Endometrium (tissue), 2 donors: ENCODE data around the gene DHX58.

Source experiments
- FAIRE-seq: peaks from 2 replicates; lab custom pipeline; 2012; peaks lifted over from hg19 to GRCh38; lab: Jason Lieb, UNC
- donor health status: control.
- donor health status: control.

The DHX58 gene

DNA sequence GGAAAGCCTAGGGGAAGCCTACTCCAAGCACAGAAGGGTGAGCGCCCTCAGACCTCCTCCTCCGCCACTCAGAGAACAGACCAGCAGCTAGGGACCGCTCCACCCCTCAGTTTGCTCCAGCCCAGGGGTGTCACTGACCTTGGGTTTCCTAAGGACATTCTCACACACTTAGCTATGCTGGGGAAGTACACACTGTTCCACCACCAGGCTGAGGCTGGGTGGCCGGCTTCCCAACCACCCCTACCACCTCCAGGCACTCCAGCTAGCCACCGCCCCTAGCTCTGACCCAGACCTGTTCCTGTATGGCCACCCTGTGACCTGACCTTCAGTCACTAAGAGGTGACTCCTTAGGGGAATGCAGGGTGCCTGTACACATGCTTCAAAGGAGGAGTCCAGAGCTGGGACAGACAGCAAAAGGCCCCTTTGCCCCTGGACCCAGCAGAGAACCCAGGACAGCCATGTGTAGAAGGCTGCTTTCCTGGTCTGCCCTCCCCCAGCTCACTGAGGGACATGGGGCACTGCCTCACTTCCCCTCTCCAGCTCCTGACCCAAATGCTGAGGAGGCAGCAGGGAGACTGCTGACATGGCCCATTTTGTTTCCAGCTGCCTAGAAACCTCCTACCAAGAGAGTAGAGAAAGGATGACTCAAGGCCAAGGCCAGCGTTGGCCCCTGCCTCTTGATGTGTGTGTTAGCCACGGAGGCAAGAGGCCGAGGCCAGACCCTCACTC, 16.8 kb upstream of the DHX58 start:
- no peak for FAIRE-seq

DNA sequence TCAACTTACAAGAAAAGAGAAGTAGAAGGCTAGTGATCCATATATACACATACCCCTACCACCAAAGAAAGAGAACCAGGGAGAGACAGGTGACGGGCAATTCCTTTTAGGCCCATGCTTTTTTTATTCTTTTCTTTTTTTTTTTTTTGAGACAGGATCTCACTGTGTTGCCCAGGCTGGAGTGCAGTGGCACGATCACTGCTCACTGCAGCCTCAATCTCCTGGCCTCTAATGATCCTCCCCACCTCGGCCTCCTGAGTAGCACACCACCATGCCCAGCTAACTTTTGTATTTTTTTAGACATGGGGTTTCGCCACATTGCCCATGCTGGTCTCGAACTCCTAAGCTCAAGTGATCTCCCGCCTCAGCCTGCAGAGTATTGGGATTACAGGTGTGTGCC, 14.9 kb upstream of the DHX58 start:
- FAIRE-seq: no peak

DNA sequence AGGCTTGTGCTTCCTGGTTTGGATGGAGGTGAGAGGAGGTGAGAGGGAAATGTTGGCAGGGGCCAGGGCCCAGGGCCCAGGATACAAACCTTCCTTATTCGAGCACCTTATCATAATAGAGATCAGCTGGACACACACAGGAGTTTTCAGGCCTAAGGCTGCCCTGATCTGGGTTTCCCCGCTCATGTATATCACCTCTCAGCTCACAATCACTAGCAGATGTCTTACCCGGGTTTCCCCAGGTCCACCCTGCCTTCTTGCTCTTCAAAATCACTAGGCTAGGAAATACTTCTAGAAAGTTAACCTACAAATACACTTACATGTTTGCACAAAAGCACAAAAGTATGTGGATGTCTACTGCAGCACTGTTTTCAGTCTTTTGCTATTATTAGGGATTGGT, 14.3 kb upstream of the DHX58 start:
- FAIRE-seq: no peak

DNA sequence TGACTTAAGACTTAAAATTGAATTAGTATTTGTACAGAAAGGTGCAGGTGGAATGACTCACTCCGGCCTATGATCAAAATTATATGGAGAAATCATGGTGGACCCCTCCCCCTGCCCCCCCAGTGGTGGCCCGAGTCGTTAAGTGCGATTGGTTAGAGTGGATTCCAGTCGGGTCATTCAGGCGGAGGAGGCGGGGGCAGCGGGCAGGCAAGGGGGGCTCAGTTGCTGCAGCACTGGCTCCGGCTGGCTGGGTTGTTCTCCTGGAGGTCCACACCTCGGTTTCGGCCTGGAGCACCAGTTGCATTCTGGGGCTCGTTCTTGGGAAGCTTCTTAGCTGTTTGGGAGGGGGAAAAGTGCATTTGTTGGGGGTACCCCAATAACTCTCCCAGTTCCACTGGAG, 13.1 kb upstream of the DHX58 start:
- no peak for FAIRE-seq

DNA sequence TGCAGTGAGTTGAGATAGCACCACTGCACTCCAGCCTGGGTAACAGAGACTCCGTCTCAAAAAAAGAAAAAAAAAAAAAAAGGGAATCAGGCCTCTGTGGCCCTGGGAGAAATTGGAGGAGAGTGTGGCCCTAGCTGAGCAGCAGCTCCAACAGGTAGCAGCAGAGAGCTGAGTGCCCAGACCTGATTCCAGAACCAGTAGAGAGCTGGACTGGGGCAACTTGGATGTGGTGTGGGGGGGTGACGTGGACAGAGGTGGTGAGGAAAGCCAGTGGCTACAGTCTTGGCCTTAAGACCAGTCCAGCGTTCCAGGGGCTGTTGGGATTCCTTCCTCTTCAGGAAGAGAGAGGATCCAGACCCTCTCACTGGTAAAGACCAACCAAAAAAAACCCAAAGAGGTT, 11.7 kb upstream of the DHX58 start:
- no peak for FAIRE-seq

DNA sequence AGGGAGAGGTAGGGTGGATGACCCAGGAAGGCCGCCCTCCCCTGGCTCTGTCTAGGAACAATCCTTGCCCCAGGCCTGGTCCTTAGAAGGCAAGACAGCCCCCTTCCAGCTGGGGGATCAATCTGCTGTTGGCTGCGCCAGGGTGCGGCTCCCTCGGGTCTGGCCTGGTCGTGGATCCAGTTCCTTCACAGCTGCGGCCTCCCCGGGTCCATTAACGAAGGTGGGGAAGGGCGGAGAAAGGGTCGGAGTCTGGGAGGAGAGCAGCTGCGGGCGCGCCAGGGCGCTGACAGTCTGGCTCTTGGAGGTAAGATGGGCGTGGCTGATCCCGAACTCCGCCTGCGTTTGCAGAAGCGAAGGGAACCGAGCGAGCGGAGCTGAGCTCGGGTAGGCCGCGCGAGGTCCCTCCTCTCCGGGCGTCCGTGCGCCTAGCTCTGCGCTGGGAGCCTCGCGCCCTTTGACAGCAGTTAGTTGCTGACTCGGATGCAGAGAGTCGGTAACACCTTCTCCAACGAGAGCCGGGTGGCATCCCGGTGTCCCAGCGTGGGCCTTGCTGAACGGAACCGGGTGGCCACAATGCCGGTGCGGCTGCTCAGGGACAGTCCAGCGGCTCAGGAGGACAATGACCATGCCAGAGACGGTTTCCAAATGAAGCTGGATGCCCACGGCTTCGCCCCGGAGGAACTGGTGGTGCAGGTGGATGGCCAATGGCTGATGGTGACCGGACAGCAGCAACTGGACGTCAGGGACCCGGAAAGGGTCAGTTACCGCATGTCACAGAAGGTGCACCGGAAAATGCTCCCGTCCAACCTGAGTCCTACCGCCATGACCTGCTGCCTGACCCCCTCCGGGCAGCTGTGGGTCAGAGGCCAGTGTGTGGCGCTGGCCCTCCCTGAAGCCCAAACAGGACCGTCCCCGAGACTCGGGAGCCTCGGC, 10.1 kb upstream of the DHX58 start, which contains the start of gene HSPB9:
HSPB9 (plus strand) TSS at position 434 of the 933 bp plus-strand sequence; CDS start at position 481, 47 bp downstream.
- FAIRE-seq: no peak

DNA sequence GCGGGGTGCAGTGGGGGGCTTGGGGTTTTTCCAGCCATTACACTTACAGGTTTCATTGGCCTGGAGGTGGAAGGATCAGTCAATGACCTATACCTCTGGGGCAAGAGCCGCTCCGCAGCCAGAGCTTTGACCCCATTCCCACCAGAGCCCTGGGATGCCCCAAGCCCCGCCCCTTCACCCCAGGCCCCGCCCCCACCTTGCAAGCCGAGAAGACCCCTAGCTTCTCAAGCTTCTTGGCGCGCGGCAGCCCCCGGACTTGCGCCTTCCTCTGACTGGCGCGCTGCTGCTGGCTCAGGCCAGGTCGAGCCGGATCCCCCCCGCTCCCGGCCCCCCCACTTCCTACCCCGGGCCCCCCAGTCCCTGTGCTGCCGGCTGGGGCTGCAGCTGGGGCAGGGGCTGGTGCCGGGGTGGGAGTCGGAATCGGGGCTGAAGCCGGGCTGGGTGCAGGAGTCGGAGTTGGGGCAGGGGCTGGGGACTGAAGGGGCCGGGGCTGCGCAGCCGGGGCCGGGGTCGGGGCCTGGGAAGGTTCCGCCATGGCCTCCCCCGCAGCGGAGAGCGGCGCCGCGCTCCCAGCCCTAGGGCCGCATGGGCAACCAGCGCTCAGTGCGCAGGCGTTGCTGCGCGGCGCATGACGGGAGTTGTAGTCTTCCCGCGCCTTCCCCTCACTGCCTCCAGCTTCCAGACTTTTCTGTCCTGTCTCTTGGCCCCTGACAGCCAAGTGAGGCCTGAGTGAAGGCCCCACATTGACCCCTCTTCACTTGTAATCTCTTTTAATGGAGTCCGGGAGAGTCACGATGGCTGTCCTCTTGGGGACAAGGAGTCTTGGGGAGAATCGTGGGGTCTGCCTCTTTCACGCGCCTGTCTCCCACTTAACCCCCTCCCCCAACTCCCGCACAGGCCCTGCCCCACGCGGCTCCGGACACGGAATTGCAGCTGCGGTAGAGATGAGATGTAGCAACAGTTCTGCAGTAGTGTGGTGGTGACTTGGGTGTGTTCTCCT, 8.6 kb upstream of the DHX58 start, which contains the start of gene KAT2A:
KAT2A (minus strand) TSS at position 598 of the 1,000 bp plus-strand sequence; CDS start at position 535, 63 bp downstream.
- no peak for FAIRE-seq

DNA sequence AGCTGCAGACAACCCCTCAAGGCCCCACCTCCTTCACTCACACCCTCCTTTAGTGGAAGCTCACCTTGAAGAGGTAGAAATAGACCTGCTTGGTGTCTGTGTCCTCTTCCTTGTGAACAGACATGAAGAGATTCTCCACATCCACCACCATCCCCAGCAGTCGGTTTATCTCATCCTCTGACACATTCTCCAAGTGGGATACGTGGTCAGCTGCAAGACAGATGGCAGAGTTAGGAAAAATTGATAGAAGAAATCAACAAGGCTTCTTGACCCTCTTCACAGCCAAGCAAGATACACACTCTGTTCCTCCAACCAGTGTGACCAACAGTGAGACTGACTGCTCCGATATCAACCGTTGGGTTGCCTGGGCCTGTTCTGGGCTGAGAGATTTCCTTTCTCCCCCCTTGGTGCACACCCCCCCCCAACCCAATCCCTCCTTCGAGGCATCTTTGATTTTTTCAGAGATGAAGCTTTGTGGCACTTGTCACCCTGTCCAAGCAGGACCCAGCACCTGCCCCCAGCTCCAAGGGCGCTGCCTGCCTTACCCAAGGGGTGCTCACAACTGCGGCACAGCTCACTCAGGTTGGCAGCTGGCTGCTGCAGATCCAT, 7.8 kb upstream of the DHX58 start:
- no peak for FAIRE-seq

DNA sequence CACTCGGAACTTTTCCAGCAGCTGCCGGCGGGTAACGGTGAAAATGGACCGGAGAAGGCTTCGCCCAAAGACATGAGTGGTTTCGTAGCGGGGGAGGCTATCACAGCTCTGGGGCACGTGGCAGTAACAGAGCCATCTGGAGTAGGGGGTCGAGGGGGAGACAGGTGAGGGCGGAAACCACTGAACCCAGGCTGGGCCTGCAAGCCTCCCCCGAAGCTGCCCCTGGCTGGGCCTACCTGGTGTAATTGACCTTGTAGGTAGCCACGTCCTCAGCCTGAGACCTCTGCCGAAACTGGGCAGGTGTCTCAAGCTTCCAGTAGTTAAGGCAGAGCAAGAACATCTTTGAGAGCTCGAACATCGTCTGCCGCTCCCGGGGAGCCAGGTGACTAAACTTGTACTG, 6.8 kb upstream of the DHX58 start:
- FAIRE-seq: no peak

DNA sequence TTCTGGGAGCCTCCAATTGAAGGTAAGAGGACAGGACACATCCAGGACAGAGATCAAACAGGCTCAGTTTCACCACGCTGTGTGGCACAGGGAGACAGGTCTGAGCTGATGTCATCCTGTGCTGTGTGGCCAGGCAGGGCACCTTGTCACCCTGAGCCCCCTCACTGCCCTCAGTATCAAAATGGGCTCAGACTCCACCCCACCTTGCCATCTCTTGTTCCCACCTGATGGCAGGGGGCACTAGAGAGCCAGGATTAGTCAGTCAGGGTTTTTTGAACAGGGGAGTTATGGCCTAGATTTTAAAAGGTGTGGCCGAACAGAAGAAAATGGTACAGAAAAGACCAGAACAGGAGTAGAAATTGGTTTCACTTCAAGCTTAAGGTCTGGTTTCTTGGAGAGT, 6.0 kb upstream of the DHX58 start:
- no peak for FAIRE-seq

DNA sequence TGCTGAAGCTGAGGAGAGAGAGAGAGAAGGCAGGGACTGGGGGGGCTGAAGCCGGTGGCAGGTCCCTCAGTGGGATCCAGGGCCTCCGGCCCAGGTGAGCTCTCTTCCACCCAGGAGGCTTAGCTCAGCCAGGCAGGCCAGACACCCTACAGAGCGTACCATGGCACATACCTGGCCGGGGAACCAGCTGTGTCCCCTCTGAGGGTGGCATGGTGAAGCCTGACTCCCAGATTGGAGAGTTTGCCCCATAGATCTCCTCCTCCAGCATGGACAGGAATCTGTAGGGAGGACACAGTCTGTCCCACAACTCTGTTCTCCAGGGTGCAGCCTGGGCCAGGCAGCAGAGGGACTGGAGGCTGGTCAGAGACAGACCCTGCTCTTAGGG, 5.6 kb upstream of the DHX58 start:
- no peak for FAIRE-seq

DNA sequence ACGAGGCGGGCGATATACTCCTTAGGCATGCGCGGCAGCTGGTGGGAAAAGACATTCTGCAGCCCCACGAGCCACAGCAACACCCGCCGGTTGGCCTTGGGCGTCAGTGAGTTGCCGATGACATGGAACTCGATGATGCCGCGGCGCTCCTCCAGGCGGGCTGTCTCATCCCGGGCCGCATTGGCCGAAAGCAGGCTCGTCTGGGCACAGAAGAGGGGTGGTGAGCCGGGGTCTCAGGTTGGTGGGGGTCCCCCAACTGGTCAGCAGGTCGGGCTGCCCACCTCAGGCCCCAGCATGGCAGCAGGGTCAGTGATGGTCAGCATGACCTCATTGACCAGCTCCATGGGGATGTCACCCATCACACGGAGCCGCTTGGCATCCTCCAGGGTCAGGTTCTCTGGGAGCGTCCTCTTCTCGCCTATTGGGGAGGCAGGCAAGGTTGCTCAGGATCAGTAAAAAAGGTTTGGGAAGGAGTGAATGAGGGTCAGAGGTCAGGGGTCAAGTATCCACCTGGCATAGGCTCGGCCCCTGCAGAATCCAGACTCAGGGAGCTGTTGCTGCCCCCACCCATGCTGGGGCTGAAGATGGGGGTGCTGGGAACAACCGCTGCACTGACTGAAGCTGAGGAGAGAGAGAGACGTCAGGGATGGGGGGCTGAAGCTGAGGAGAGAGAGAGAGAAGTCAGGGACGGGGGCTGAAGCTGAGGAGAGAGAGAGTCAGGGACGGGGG, 5.0 kb upstream of the DHX58 start:
- no peak for FAIRE-seq

DNA sequence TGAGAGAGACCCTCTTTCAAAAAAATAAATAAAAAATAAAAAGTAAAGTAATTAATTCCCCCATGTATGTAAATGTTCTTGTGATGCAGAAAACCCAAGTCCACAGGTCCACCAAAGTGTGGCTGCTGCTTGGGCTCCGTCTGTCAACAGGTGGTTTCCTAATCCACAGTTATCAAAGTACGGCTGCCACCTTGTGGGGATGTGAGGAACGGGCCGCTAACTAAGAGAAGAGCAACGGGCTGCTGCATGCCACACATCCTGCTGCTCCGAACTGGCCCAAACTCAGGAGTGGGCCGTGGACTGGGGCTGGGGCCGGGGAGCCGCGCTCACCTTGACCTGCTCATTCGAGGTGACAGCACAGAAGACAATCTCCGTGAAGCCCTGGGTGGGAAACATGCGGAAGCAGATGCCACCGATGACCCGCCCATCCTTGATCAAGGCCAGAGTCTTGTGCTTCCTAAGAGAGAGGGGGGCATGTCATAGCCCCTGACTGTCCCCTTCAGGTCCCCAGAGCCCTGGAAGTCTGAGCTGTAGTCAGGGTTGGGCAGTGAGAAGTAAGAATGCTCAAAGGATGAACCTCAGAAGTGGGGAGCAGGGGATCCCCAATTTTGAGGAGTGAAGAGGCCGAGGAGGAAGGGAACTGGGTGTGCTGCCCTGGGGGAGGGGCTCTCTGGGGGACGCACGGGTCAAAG, 4.3 kb upstream of the DHX58 start:
- FAIRE-seq: peak; percentile 91

DNA sequence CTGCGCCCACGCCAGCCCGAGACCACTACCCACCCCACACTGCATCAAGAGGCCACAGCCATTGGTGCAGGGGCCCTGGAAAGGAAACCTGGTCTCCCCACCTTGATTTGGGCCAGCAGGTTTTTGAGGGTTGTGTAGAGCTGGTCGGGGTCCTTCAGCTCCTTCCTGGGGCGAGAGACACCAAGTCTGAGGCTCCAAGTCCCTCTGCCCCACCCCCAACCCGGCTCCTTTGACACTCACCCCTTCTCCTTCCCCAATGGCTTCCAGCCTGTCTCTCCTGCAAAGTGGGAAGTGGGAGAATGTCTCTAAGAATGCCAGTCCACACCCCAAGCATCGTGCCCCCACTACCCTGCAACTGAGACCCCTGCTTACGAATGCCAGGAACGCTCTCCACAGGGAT, 1.6 kb upstream of the DHX58 start:
- FAIRE-seq: no peak

DNA sequence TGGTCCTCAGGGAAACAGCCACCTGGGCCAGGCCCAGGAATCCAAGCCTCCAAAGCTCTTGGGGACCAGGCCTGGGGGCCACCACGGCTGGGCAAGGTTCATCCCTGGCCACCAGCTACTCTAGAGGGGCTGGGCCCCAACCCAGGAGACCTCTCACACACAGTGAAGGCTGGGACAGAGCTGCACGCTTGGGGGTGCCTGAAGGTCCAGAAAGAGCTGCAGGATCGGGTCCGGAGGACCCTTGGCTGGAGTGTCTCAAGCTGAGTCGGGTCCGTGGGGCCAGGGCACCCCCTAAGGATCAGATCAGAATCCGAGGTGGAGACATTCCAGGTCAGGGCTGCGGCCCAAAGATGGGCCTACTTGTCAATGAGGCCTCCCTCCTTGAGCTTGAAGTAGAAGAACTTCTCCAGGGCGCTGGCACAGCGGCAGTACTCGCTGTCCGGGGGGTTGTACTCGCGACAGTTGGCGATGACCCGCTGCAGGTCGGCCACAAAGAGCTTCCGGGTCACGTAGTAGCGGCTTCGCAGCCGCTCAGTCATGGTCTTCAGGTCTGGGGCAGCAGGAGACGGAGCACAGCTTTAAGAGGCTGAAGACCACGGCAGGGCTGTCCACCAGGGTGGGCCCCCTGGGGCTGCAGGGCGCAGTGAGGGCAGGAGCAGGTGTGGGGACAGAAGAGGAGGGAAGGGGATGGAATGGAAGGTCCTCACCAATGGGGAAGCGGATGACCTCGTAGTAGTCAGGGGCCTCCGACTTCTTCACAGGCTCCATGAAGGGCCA, 967 bp upstream of the DHX58 start:
- FAIRE-seq: no peak

DNA sequence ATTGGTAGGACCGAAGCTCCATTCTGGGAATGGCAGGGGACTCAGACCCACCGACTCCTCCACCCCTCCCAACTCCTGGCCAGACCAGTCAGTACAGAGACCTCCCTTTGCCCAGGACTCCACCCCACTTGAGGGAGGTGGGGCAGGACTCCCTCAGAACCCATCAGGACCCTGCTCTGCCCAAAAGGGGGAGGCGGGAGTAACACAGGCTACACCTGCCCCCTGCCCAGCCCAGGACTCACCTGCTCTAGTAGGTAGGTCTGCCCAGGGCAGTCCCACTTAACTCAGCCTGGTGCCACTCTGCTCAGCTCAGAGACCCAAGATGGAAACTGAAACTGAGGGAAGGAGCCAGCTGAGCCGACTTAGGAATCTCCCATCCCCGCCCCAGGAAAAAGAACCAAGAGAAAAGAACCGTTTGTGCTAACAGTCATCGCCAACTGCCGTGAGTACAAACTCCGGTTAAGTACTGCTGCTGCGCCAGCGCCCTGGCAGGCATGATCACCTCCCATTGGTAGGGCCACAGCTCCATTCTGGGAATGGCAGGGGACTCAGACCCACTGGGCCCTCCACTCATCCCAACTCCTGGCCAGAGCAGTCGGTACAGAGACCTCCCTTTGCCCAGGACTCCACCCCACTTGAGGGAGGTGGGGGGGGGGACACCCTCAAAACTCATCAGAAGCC, 503 bp downstream of the DHX58 start:
- FAIRE-seq: no peak

DNA sequence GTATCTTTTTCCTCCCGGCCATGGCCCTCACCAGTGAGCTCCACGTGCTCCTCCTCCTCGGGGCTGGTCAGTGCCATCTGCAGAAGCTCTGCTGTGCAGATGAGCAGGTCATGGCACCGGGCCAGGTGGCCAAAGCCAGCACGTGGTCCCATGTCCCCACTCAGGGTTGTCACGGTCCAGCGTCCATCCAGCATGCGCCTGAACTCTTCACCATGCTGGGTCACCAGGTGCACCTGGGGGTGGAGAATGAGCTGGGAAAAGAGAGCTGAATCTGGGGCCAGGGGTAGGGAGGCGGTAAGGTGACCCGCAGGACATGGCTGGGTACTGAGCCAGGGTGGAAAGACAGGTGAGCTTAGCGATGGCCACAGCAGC, 1.3 kb downstream of the DHX58 start:
- no peak for FAIRE-seq

DNA sequence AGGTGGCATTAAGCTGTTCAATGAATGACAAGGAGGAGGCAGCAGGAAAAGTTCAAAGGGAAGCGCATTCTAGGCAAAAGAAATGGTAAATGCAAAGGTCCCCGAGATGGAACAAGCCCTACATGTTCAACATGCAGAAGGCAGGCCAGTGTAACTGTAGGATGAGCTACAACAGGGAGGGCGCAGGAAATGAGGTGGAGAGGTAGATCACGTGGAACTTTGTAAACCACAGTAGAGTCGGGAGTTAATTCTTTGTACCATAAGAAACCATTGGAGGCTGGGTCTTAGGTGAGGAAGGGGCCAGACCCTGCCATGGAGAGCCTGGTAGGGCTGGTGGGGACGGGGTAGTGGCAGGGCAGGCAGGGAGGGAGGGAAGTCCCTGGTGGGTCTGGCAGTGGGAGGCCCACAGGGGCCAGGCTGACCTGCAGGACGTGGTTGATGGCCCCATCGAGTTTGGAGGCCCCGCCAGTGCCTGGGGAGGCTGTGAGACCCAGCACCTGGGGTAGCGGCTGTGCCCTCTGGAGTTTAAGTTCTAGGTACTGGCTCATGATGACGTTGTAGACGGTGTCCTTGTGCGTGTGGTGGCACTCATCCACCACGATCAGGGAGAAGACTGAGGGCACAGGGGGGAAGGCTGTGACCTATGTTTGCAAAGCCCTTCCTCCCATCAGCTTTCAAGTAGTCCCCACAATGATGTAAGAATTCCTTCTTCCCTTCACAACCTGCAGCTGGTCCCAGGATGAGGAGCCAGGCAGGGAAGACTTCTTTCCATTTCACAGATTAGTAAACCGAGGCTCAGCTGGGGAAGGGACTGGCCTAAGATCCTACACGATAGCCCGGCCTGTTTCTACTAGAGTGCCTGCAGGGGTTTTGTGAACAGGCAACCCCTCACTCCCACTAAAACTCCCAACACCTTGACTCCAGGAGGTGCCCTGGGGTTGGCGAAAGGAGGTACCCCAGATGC, 1.9 kb downstream of the DHX58 start:
- no peak for FAIRE-seq
